Ovary (tissue), 9 donors: Measurements from ENCODE around the gene MYH9. TPM values are rescaled to one million over a fixed set of nuclear protein-coding genes. Genes with fewer than 3 reads are reported as not detected.

Experiments
- DNase-seq, 5 donors: peaks; one replicate each; pipeline ENCODE4 v3.0.0-alpha.2; 2019 to 2020
- H3K27ac ChIP-seq, 2 donors: fragments of 200-600 bp; one replicate each; pipeline versions ENCODE4 v1.5.1 to v1.8.0; 2019 to 2022
- H3K27me3 ChIP-seq: fragments of 200-600 bp; one replicate; pipeline ENCODE4 v1.8.0; 2022
- H3K36me3 ChIP-seq: fragments of 200-600 bp; sonication (generic); one replicate; pipeline ENCODE4 v1.5.1; 2019
- H3K4me1 ChIP-seq: one replicate; pipeline ENCODE4 v1.8.1; 2013; ENCODE audit warnings: mild to moderate bottlenecking, moderate library complexity; ENCODE audit not compliant: insufficient read depth
- H3K4me3 ChIP-seq: fragments of 200-600 bp; sonication (generic); one replicate; pipeline ENCODE4 v1.5.1; 2017
- H3K9me3 ChIP-seq, 2 donors: fragments of 200-600 bp in 1 of 2; sonication (generic) in 1 of 2; one replicate each; pipeline versions ENCODE4 v1.5.1 to v1.8.1; 2013 to 2019; ENCODE audit warnings: mild to moderate bottlenecking in 1 of 2, moderate library complexity in 1 of 2
- EP300 ChIP-seq: sonication (generic); formaldehyde crosslinking; IDR thresholded peaks from one replicate; pipeline ENCODE4 v1.6.1; 2017; ENCODE audit warnings: antibody characterized with exemption
- POLR2A ChIP-seq: fragments of 450-650 bp; IDR thresholded peaks from one replicate; pipeline ENCODE4 v1.6.1; 2017; ENCODE audit warnings: antibody characterized with exemption, mild to moderate bottlenecking, moderate library complexity
- WGBS, 3 donors: extraction: QIAGEN DNeasy Blood & Tissue Kit in 1 of 3; methylation state at CpG; one replicate each; pipeline versions ENCODE4 v1.1.5 to v1.1.7; 2013 to 2017; 5-methylcytosine and 5-hydroxymethylcytosine counted together
- intact Hi-C, 4 donors: fragments of 100-400 bp; cut with DNase I; formaldehyde crosslinking; loops; one replicate each; pipeline versions ENCODE4 v1.11.0 to v1.15.1; 2022 to 2023
- polyA plus RNA-seq, 2 donors: library from polyadenylated mRNA; stranded (reverse); fragments of 200-250 nt in 1 of 2; fragments of 350-450 nt in 1 of 2; fragmentation: Illumina TruSeq in 1 of 2; extraction: RNeasy Lipid Tissue Mini Kit (QIAGEN cat#74804) in 1 of 2; gene quantifications; one replicate each; pipeline ENCODE4 v1.2.3, GENCODE V29; 2013 to 2014
- total RNA-seq, 7 donors: library from RNA; depleted of rRNA in 2 of 7; stranded (reverse); fragments of >200 nt in 2 of 7; fragmentation: NEBNext Ultra II Directional in 3 of 7; extraction: Animal tissue kit (Norgen Biotek cat#: 25700) in 3 of 7; gene quantifications; one replicate each; pipeline versions ENCODE4 v1.1.0 to v1.2.4, GENCODE V29; 2016 to 2023
- TF ChIP-seq, protein P1 (sequence below), 3 donors: fragments of 450-650 bp in 2 of 3; fragments of 200-600 bp in 1 of 3; IDR thresholded peaks; one replicate each; pipeline versions ENCODE4 v1.5.1 to v1.8.0; 2016 to 2022; ENCODE audit warnings: antibody characterized with exemption in 3 of 3, mild to moderate bottlenecking in 1 of 3
- donor health status: DM: no; HTN: no; CAD: no; lungs with moderate emphysema.
- donor health status: DM: no; HTN: no; CAD: no.
- donor health status: Bipolar disorder and iron deficiency.
- donor health status: DM: yes; HTN: yes; CAD: no.
- donor health status: DM: no; HTN: no; CAD: no.
- donor health status: DM: yes; HTN: yes; CAD: no.

Gene MYH9
- total and polyA plus RNA-seq, 9 donors = 128 to 530 (median 348) TPM

DNA sequence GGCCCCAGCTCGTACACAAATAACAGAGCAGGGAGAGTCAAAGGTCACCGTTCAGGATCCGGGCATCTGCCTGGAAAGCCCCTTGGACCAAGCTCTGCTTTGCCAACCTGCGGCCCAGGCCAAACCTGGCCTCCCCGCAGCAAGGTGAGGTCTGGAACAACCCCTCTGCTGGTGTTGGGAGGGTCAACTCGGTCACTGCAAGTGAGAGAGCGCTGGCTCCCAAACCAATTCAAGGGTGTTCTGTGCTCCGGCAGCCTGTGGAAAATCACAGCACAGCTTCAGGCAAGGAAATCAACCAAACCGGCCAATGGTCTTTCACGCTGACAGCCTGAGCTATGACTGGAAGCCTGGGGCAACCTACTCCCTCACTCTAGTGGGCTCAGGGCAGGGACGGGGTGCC is 63.4 kb downstream of the MYH9 start:
- 67 to 83% (median 76%) methylated on average over 10 to 11 of the region's 11 CpGs for WGBS, 3 donors
- Histone ChIP-seq H3K4me3 (no peak overlapping the region), H3K27me3 (no peaks in the 10 kb centered on the region), H3K9me3 (no peaks in the 10 kb centered on the region), H3K36me3 (no peaks in the 10 kb centered on the region), H3K4me1 (peaks cover 24% of the 10 kb centered on the region), H3K27ac (peak overlapping the region; percentile 65 to 76)
- intact Hi-C loops = loop anchor here in 2 of 4 donors (5.0 to 10.0 kb wide), 2 partner anchors 60 to 143 kb away; partner anchors contain the start of gene MYH9 (in 1 of the 2)
- no peak for TF ChIP-seq EP300
- no peak for TF ChIP-seq POLR2A
- TF ChIP-seq, protein P1, sequence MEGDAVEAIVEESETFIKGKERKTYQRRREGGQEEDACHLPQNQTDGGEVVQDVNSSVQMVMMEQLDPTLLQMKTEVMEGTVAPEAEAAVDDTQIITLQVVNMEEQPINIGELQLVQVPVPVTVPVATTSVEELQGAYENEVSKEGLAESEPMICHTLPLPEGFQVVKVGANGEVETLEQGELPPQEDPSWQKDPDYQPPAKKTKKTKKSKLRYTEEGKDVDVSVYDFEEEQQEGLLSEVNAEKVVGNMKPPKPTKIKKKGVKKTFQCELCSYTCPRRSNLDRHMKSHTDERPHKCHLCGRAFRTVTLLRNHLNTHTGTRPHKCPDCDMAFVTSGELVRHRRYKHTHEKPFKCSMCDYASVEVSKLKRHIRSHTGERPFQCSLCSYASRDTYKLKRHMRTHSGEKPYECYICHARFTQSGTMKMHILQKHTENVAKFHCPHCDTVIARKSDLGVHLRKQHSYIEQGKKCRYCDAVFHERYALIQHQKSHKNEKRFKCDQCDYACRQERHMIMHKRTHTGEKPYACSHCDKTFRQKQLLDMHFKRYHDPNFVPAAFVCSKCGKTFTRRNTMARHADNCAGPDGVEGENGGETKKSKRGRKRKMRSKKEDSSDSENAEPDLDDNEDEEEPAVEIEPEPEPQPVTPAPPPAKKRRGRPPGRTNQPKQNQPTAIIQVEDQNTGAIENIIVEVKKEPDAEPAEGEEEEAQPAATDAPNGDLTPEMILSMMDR (IDR thresholded peaks at IDR 0.05) = no peak
- DNase-seq = no peak

DNA sequence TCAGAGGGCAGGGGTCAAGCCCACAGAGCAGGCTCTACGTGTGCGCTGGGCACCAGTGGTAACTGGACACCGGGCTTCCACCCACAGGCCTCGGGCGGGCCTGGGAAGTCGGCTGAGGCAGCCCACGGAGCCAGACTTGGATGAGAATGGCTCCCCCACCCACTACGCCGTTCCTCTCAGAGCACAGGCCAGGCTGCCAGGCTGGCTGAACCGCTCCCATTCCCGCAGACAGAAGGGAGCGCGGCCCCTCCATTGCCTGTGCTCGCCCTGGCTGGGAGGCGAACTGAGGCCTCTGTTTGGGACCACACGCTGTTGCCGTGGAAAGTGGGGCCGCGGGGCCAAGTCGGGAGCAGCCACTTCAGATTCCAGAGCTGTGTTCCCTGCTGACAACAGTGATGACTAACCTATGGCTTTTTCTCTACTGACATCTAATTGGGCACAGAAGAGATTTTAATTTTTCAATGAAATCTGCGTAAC is 63.9 kb downstream of the MYH9 start:
- H3K4me3 ChIP-seq = no peak overlapping the region
- 72 to 80% (median 74%) methylated on average over 16 to 21 of the region's 21 CpGs for WGBS, 3 donors
- TF ChIP-seq POLR2A (no peak), EP300 (no peak)
- TF ChIP-seq, protein P1 (IDR thresholded peaks at IDR 0.05) = no peak
- no peaks in the 10 kb centered on the region for H3K27me3 ChIP-seq
- peak in 1 of 5 donors; percentile 43 for DNase-seq
- H3K27ac ChIP-seq = peak overlapping the region; percentile 65 to 76
- H3K9me3 ChIP-seq = no peaks in the 10 kb centered on the region
- intact Hi-C loops = loop anchor here in 2 of 4 donors (5.0 to 10.0 kb wide), 2 partner anchors 61 to 143 kb away; partner anchors contain the start of gene MYH9 (in 1 of the 2)
- H3K4me1 ChIP-seq = peaks cover 19% of the 10 kb centered on the region
- no peaks in the 10 kb centered on the region for H3K36me3 ChIP-seq

DNA sequence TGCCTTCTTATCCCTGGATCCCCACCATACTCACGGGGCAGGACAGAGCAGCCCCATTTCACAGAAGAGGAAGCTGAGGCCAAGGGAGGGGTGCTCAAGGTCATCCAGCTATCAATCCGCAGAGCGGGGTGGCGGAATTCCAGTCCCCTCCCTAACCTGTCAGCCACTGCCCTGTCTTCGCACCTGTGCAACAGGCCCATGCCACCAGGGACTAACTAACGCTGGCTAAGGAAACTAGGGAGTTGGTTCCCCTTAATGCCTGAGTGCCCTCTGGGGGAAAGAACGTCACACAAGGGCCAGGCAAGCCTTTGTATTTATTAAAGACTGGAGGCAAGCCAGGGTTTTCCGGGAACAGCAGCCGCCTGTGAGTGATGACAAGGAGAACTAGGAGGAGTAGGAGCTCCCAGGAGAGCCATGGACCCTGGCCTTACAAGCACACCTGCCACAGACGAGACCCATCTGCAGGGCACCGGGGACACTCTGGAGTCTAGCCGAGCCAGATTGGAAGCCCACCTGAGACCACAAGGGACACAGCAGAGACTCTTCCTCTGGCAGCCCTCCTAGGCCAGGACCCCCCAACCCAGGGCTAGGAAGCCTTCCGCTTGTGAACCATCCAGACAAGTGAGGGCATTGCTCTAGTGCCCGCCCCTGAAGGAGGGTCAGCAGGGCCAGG is 64.4 kb downstream of the MYH9 start:
- H3K9me3 ChIP-seq = no peaks in the 10 kb centered on the region
- TF ChIP-seq, protein P1 (IDR thresholded peaks at IDR 0.05) = peak in 1 of 3 donors; percentile 20
- TF ChIP-seq EP300 = no peak
- H3K4me3 ChIP-seq = no peak overlapping the region
- no peaks in the 10 kb centered on the region for H3K27me3 ChIP-seq
- no peaks in the 10 kb centered on the region for H3K36me3 ChIP-seq
- 48 to 60% (median 55%) methylated on average over 14 of the region's 14 CpGs for WGBS, 3 donors
- peak overlapping the region; percentile 65 to 76 for H3K27ac ChIP-seq
- DNase-seq = peak in 2 of 5 donors; percentile 52 to 71
- intact Hi-C loops = loop anchor here in 2 of 4 donors (5.0 to 10.0 kb wide), 2 partner anchors 61 to 144 kb away; partner anchors contain the start of gene MYH9 (in 1 of the 2)
- H3K4me1 ChIP-seq = peaks cover 14% of the 10 kb centered on the region

DNA sequence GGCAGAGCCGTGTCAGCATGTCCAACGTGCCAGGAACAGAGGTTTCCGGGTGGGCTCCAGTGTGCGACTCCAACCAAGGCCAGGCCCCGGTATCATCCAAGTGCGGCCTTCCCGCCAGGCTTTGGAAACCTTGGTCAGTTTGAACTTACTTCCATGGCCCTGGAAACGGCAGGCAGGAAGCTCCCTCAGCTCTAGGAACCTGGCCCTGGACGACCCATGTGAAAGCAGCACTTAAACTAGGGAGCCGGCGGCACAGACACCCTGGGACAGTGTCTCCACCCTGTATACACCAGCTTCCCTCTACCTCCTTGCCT is 65.2 kb downstream of the MYH9 start:
- H3K4me3 ChIP-seq = no peak overlapping the region
- no peak for DNase-seq
- peaks cover 8% of the 10 kb centered on the region for H3K4me1 ChIP-seq
- intact Hi-C loops = loop anchor here in 2 of 4 donors (5.0 to 10.0 kb wide), 2 partner anchors 62 to 145 kb away; partner anchors contain the start of gene MYH9 (in 1 of the 2)
- no peaks in the 10 kb centered on the region for H3K9me3 ChIP-seq
- 74 to 79% (median 76%) methylated on average over 11 of the region's 11 CpGs for WGBS, 3 donors
- H3K27me3 ChIP-seq = no peaks in the 10 kb centered on the region
- no peaks in the 10 kb centered on the region for H3K36me3 ChIP-seq
- TF ChIP-seq POLR2A = no peak
- TF ChIP-seq, protein P1 (IDR thresholded peaks at IDR 0.05) = no peak
- no peak for TF ChIP-seq EP300
- H3K27ac ChIP-seq = peak overlapping the region in 1 of 2 donors; percentile 76
